ENCODE measurements around the gene LTBP1.

LTBP1 gene

DNA sequence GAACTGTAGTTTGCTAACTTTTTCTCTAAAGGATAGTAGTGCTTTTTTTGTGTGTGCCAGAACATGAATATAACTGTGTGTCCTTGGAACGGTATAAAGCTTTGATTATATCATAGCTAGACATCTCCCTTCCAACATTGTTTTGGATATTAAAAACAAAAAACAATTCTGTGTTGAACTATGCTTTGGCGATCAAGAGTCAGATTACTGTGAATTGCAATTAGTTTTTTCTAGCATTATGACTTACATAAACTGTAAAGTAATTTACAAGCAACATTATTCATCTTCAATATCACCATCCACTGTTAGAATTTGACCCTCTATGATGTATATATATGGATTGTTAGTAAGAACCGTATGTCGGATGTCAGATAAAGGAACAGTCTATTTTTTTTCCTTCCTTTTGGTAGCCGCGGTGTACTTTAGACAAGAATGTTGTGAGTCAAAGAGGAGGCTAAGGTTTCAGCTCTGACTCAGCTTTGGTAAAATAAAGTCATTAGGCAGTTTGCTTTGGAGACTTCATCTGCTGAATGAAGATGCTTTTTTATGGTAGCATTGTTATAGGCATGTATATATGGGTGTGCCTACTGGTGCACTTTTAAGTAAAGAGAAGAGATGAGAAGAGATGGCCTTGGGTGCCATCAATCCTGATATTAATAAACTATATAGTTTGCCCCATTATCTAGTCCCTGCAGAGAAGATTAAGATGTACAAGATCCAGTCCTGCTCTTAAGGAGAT lies 76.4 kb downstream of the LTBP1 start:
- TF ChIP-seq, protein P1, sequence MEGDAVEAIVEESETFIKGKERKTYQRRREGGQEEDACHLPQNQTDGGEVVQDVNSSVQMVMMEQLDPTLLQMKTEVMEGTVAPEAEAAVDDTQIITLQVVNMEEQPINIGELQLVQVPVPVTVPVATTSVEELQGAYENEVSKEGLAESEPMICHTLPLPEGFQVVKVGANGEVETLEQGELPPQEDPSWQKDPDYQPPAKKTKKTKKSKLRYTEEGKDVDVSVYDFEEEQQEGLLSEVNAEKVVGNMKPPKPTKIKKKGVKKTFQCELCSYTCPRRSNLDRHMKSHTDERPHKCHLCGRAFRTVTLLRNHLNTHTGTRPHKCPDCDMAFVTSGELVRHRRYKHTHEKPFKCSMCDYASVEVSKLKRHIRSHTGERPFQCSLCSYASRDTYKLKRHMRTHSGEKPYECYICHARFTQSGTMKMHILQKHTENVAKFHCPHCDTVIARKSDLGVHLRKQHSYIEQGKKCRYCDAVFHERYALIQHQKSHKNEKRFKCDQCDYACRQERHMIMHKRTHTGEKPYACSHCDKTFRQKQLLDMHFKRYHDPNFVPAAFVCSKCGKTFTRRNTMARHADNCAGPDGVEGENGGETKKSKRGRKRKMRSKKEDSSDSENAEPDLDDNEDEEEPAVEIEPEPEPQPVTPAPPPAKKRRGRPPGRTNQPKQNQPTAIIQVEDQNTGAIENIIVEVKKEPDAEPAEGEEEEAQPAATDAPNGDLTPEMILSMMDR (IDR thresholded peaks at IDR 0.05; ENCODE audit: low read depth, low read length) = no peak
- DNase-seq (ENCODE audit: extremely low read depth, low read depth) = no peak

DNA sequence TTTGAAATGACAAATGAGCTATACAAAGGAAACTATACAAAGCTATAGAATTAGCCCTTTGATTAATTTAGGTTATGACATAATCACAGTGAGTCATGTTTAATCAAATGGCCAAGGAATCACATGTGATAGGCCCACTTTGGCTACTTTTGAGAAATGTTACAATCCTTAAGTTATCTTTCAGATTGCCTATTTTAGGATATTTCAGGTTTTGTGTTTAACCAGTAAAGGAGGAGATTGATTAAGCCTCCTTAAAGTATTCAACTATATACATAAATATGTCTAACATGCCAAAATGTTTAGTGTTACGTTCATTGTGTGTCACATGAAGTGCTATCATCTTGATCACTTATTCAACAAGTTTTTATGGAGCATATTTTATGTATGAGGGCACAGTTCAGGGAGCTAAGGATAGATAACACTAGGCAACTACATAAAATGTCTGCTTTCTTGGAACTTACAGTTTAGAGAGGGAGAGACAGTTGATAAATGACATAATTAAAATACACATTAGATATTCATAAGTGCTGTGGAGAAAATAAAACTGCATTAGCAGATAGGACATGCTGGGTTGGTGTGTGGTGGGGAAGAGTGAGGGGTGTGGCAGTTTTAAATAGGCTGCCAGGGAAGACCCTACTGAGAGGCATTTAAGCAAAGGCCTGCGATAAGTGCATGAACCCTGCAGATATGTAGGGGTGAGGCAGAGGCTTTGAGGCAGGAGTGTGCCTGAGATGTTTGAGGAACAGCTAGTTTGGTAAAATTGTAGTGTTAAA lies 77.2 kb downstream of the LTBP1 start:
- TF ChIP-seq, protein P1 (IDR thresholded peaks at IDR 0.05; ENCODE audit: low read depth, low read length) = no peak
- DNase-seq (ENCODE audit: extremely low read depth, low read depth) = no peak

DNA sequence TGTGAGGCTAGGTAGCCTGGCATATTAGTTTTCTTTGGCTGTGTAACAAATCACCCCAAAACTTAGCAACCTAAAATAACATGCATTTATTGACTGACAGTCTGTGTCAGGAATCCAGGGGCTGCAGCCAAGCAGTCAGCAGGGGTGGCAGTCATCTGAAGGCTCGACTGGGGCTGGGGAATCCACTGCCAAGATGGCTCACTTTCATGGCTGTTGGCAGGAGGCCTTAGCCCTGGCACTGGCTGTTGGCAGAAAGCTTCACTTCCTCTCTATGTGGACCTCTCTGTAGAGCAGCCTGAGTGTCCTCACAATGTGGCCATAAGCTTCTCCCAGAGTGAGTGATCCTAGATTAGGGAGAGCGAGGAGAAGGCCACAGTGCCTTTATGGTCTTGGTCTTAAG lies 78.0 kb downstream of the LTBP1 start:
- no peak for DNase-seq (ENCODE audit: extremely low read depth, low read depth)
- TF ChIP-seq, protein P1 (IDR thresholded peaks at IDR 0.05; ENCODE audit: low read depth, low read length) = no peak

DNA sequence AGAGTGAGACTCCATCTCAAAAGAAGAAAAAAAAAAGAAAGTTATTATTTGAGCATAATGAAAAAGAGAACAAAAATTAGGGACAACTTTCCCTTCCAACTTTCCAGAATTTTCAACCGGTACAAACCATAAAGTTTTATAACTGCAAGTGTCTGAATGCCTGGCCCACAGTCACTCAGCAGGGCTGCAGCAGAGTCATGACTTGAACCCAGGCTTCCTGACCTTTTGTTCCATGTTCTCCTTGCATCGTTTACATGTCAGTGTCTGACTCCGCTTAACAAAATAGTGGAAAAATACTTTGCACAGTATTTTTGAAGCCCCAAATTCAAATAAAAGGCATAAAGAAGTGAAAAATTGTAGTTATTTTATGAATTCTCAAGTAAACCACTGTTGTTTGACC lies 82.7 kb downstream of the LTBP1 start:
- TF ChIP-seq, protein P1 (IDR thresholded peaks at IDR 0.05; ENCODE audit: low read depth, low read length) = no peak
- DNase-seq (ENCODE audit: extremely low read depth, low read depth) = no peak

DNA sequence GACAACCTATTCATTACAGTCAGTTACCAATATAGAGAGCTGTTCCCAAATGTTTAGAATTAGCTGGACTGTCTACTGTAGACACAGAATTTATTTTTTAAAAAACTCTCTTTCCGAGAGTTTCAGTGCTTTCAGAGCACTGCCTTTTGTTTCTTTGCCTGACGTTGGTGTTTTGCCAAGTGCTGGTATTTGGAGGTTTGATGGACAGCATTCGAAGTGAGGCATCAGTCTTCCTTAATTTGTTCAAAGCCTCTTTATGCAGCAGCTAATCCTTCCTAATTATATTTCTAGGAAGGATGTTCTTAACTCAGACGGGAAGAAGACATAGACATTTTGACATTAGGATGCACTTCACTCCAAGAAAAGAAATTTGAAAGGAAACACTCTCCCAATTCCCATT lies 83.2 kb downstream of the LTBP1 start:
- DNase-seq (ENCODE audit: extremely low read depth, low read depth) = no peak
- TF ChIP-seq, protein P1 (IDR thresholded peaks at IDR 0.05; ENCODE audit: low read depth, low read length) = no peak

DNA sequence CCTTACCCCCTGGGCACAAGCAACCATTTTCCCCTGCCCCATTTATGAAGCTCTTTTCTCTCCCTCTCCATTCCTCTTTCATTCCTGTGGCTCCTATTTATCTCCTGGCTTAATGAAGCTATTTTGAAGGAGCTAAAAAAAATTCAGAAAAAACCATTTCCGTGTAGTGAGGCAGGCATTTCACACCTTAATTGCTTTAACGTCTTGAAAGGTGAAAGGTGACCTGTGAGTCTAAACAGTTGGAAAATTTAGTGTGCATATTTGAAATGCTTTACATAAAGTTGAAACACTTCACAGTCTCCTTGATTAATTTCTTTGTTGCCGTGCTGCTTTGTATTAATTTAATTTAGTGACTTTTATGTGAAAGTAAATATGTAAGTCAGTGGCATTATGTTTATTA lies 83.6 kb downstream of the LTBP1 start:
- TF ChIP-seq, protein P1 (IDR thresholded peaks at IDR 0.05; ENCODE audit: low read depth, low read length) = no peak
- no peak for DNase-seq (ENCODE audit: extremely low read depth, low read depth)

DNA sequence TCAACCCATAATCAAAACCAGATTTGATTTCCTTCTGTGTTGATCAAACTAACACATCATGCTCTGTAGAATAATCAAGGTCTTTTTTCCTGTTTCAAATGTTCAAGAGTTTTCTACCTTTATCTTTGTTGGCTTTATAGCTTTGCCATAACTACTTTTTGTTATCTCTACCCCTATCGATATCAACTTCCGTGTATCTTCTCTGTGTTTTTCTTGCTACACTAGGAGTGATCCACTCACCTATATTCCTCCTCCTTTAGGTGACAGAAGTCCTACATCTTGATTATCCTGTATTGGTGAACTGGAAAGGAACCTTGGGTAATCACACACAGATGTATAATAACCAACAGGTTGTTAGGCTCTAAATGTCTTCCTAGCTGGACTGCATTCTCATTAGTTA lies 85.5 kb downstream of the LTBP1 start:
- TF ChIP-seq, protein P1 (IDR thresholded peaks at IDR 0.05; ENCODE audit: low read depth, low read length) = no peak

More for the DNA sequence above, 85.5 kb downstream of the LTBP1 start:
- no peak for DNase-seq (ENCODE audit: extremely low read depth, low read depth)
